DND-41 (cell line): ENCODE results near the gene CPSF4.

Experiments used
- CTCF ChIP-seq: IDR thresholded peaks from 2 replicates; pipeline ENCODE4 v1.5.1; 2012; ENCODE audit warnings: borderline replicate concordance, low read length, moderate library complexity, mild to moderate bottlenecking; ENCODE audit not compliant: poor library complexity, severe bottlenecking; ENCODE audit errors: extremely low read depth
- EZH2 ChIP-seq: IDR thresholded peaks from 3 replicates; pipeline ENCODE4 v1.6.1; 2012; ENCODE audit warnings: borderline replicate concordance, low read depth, mild to moderate bottlenecking, moderate library complexity, low read length, inconsistent platforms; ENCODE audit not compliant: severe bottlenecking

- TF ChIP-seq CTCF (no peak), EZH2 (no peak)
Observed at GRCh38 chr7:99428972-99429566, 9.7 kb upstream of the CPSF4 start.
